ENCODE results near the gene TNIK.

The TNIK gene

DNA sequence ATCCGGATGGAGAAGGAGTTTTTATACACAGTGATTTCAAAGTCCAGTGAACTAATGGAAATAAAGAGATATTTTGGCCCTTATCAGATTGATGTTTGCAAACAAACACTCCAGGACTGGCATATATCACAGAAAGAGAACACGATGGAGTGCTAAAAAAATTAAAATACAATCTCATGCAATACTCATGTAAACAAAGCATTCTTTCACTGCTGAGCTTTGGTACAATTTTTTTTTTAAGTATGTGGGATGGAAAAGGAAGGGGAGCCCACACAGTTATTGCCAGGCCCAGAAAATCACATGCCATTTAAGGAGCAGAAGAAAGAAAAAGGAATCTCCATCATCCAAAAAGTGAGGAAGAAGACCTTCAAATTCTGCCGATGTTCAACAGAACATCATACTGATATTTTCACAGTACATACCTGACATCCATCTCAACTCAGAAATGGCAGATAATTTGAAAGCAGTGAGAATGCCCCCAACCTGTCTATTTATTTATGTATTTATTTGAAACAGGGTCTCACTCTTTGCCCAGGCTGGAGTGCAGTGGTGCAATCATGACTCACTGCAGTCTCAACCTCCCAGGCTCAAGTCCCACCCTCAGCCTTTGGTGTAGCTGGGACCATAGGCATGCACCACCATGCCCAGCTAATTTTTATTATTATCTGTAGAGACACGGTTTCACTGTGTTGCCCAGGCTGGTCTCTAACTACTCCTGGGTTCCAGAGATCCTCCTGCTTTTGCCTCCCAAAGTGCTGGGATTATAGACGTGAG lies 326.2 kb downstream of the TNIK start:
- DNase-seq (ENCODE audit: low spot score): no peak
- no peak overlapping the region for H3K4me3 ChIP-seq
- no peak overlapping the region for H3K27ac ChIP-seq
- TF ChIP-seq, protein P1, sequence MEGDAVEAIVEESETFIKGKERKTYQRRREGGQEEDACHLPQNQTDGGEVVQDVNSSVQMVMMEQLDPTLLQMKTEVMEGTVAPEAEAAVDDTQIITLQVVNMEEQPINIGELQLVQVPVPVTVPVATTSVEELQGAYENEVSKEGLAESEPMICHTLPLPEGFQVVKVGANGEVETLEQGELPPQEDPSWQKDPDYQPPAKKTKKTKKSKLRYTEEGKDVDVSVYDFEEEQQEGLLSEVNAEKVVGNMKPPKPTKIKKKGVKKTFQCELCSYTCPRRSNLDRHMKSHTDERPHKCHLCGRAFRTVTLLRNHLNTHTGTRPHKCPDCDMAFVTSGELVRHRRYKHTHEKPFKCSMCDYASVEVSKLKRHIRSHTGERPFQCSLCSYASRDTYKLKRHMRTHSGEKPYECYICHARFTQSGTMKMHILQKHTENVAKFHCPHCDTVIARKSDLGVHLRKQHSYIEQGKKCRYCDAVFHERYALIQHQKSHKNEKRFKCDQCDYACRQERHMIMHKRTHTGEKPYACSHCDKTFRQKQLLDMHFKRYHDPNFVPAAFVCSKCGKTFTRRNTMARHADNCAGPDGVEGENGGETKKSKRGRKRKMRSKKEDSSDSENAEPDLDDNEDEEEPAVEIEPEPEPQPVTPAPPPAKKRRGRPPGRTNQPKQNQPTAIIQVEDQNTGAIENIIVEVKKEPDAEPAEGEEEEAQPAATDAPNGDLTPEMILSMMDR (IDR thresholded peaks at IDR 0.05): no peak

DNA sequence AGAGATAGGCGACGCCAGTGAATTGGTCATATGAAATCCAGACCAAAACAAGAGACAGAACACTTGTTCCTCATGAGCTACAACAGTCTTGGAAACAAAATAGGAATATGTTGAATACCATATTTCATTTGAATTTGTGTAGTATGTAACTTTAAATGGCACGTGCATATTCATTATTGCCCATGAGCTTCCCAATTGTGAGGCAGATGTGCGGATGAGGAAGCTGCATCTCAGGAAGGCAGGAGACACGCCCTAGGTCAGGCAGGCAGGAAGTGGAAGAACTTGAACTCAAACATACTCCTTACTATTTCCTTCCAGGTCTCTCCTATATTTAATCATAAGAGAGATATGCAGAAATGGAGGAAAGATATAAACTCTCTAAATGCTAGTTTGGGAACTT lies 326.9 kb downstream of the TNIK start:
- H3K4me3 ChIP-seq: no peak overlapping the region
- no peak for DNase-seq (ENCODE audit: low spot score)
- TF ChIP-seq, protein P1 (IDR thresholded peaks at IDR 0.05): no peak

DNA sequence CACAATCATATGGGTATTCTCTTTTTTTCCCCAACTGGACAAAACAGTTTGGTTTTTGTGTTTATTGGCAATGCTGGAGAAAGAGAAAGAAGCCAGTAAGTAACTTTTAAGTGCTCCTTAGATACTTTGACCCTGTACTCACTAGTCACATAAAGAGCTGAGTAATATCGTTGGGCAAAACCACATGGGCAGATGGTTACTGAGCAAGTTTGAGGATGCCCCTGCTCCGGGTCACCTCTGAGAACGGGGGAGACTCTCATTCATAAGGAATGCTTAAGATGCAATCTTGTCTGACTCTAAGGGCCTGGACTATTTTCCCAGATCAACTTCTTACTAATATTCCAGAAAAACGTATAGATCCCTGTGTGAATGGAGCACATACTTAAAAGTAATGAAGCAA lies 327.3 kb downstream of the TNIK start:
- TF ChIP-seq, protein P1 (IDR thresholded peaks at IDR 0.05): no peak
- H3K4me3 ChIP-seq: no peak overlapping the region
- no peak for DNase-seq (ENCODE audit: low spot score)
- H3K27ac ChIP-seq: no peak overlapping the region

More for the DNA sequence above, 326.9 kb downstream of the TNIK start:
- H3K27ac ChIP-seq: no peak overlapping the region

DNA sequence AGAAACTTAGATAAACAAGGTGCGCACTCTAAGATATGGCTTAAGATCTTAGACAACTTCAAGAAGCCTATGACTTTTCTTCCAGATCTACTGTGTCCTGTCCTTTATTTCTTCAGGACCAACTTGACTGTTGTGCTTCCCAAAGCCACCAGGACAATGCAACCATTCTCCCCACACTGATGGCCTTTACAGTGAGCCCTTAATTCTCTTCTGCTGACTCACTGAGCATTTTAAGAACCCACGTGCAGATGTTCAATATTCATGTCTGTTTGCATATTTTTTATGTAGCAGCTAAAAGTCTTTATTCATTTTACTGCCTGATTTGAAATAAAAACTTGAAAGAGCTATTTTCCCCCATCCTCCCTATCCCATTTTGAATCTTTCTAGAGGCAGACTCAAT lies 330.4 kb downstream of the TNIK start:
- no peak for DNase-seq (ENCODE audit: low spot score)
- Histone ChIP-seq H3K4me3 (no peak overlapping the region), H3K27ac (no peak overlapping the region)

DNA sequence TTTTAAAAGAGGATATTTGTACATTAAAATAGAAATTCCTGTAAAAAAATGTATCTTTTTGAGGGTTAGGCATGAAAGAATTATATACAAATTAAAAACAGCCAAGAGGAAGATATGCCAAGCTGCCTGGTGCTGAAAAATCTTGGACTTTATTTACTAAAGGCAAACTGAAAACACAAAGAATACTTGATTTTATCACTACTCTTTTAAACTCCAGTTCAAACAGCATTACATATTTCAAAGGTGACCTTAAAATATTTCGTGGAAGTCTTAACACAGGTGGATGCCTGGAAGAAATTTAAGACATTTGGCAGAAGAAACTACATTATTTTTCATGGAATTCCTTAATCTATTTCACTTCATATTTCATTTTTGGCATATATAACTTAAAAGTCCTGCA lies 332.6 kb downstream of the TNIK start:
- TF ChIP-seq, protein P1 (IDR thresholded peaks at IDR 0.05): no peak
- DNase-seq (ENCODE audit: low spot score): no peak
- H3K4me3 ChIP-seq: no peak overlapping the region
- no peak overlapping the region for H3K27ac ChIP-seq

More for the DNA sequence above, 330.4 kb downstream of the TNIK start:
- TF ChIP-seq, protein P1 (IDR thresholded peaks at IDR 0.05): no peak

DNA sequence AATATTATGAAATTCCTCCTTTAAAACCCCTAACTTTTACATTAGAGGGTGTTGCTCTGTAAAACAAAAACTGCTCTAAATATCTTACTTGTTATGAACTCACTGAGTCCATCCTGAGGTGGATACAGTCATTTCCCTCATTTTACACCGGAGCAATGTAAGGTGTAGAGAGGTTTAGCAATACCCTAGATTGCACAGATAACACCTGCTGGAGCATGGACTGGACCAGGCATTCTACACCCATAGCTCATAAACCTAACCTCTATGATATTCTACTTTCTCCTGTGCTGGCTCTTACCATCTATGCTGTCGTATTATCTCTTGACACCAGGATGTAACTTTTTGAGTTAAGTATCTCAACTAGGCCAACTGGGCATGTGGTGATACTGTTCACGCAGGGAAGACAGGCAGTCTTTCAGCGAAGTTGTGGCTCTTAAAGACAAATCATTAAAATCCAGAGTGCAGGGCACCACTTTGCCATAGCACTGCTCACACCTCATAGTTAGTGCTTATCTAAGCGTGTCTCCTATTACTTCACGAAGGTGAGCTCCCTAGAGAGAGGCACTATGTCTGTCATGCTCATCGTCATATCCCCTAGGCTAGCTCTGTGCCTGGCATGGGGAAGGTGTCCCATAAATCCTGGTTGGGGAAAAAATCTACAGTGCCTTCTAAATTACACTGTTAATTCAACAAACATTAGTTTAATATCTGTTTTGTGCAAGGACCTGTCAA lies 333.6 kb downstream of the TNIK start:
- no peak overlapping the region for H3K27ac ChIP-seq
- TF ChIP-seq, protein P1 (IDR thresholded peaks at IDR 0.05): no peak

More for the DNA sequence above, 333.6 kb downstream of the TNIK start:
- H3K4me3 ChIP-seq: no peak overlapping the region
- DNase-seq (ENCODE audit: low spot score): no peak

All from coronary artery (tissue), 2 donors.